Ecto neural progenitor cell (in vitro differentiated cells): ENCODE data around the gene PFKFB3.

Source experiments
- DNase-seq: peaks from one replicate; pipeline ENCODE4 v3.0.0-alpha.2; 2018; ENCODE audit warnings: low spot score

Gene PFKFB3

DNA sequence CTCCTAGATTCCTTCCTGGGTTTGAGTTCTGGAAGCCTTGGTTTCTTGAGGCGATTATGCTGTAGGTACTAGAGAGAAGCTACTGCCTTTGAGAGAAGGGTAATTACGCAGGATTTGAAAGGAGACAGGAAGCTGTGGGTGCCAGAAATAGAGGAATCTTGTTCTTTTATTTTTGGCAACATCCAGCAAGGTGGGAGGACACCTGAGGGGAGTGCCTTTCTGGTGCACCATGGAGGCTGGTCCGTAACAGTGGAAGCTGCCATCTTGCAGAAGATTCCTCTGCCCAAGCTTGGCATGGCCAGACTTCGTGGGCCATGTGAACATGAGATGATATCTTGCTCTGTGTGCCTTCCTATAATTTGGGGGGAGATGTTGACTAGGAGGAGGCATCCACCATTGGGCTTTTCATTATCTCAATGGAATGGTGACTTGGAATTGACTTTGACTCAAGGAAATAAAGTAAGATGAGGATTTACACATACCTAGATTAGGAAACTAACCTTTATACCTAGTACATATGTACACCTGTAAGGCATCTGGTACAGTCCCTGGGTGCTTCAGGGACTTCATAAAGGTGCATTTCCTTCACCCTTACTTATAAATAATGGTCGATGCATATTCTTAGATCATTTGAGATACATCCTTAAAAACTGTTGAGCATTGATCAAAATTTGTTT lies 98.2 kb downstream of the PFKFB3 start:
- DNase-seq, result no peak

DNA sequence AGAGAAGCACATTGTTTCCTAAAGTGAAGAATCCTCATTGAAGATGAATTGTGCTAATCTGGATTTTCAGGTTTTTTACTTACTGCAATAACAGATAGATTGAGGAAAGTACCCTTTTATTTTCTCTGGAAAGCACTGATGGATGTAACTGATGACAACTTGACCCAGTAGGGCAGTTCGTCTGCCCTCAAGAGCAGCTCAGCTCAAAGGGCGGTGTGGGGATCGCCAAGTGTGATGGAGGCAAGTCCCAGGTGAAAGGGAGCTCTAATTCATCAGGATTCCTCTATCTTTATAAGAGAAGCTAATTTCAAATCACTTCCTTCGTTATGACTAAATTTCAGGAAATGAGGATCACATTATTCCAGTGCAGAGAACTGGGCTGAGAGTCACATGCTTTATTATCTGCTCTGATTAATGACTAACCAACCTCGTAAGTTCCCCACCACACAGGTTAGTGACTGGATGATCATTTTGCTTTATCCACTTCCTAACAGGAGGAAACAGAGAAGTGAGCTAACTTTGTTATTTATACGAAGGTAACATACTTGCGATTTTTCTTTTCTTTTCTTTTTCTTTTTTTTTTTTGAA lies 98.8 kb downstream of the PFKFB3 start:
- DNase-seq, result no peak
